ENCODE measurements around the gene METTL3. TPM values are rescaled to one million over a fixed set of nuclear protein-coding genes. Genes with fewer than 3 reads are reported as not detected.
A peak's percentile ranks its signal among the peaks of the same experiment; 100 is the strongest.

The METTL3 gene
- total and polyA plus RNA-seq, 7 experiments from 2014 or later, result 17.6 to 108 (median 54.1) TPM

GRCh38 chr14:21509432-21510143 is 1.6 kb downstream of the METTL3 start:
- peaks cover 0 to 21% (median 10%) of the 10 kb centered on the region in 5 donors for H3K36me3 Mint-ChIP-seq
- POLR2A ChIA-PET, result interaction anchor here (0.7 to 3.7 kb wide), 8 partner anchors 8 to 95 kb away, joined by 3 to 40 read pairs (median 14); partner anchors contain the start of genes CHD8, RAB2B, SALL2 and TOX4
- Histone ChIP-seq H3K9me3 (ENCODE audit: control insufficient read depth in 2 of 3, low read length in 3 of 3) (no peaks in the 10 kb centered on the region), H3K36me3 (ENCODE audit: control insufficient read depth in 2 of 3, insufficient read depth in 3 of 3, low read length in 3 of 3) (peaks cover 0 to 6% (median 4%) of the 10 kb centered on the region in 3 experiments), H3K4me1 (ENCODE audit: control insufficient read depth in 2 of 2, insufficient read depth in 2 of 2, low read length in 2 of 2) (peaks cover 21% of the 10 kb centered on the region in 2 donors), H3K4me3 (ENCODE audit: low read length) (peak overlapping the region; percentile 94), H3K27me3 (ENCODE audit: control insufficient read depth in 2 of 2, insufficient read depth in 2 of 2, low read length in 2 of 2) (no peaks in the 10 kb centered on the region), H3K27ac (ENCODE audit: low read depth, low read length) (peak overlapping the region; percentile 87)
- intact Hi-C loops (cut with micrococcal nuclease), result loop anchor here in 1 of 2 donors (2.0 kb wide), 2 partner anchors 17 to 407 kb away; partner anchors contain the start of gene SALL2
- no peak for DNase-seq
- peak overlapping the region; percentile 92 to 100 (median 99) for H3K4me3 Mint-ChIP-seq
- no peaks in the 10 kb centered on the region for H3K27me3 Mint-ChIP-seq
- H3K9me3 Mint-ChIP-seq, result peaks cover 0 to 3% (median 0%) of the 10 kb centered on the region in 11 donors
- peaks cover 23 to 58% (median 53%) of the 10 kb centered on the region in 7 donors for H3K4me1 Mint-ChIP-seq
- H3K27ac Mint-ChIP-seq, result peak overlapping the region; percentile 97 to 99 (median 98)
- no peak for ATAC-seq
- CTCF ChIA-PET, result interaction anchor here (0.6 kb wide), 1 partner anchor 8 kb away, joined by 7 read pairs; no protein-coding TSS in a partner anchor

- Mint-ChIP-seq H3K9me3 (peaks cover 0 to 2% (median 0%) of the 10 kb centered on the region in 11 donors), H3K4me3 (no peak overlapping the region), H3K27me3 (no peaks in the 10 kb centered on the region), H3K4me1 (peaks cover 29 to 58% (median 52%) of the 10 kb centered on the region in 7 donors), H3K27ac (peak overlapping the region in 2 of 9 donors; percentile 14 to 62), H3K36me3 (peaks cover 0 to 22% (median 11%) of the 10 kb centered on the region in 5 donors)
- DNase-seq (no peak), ATAC-seq (no peak)
- Histone ChIP-seq H3K9me3 (ENCODE audit: control insufficient read depth in 2 of 3, low read length in 3 of 3) (no peaks in the 10 kb centered on the region), H3K27ac (ENCODE audit: low read depth, low read length) (no peak overlapping the region), H3K4me1 (ENCODE audit: control insufficient read depth in 2 of 2, insufficient read depth in 2 of 2, low read length in 2 of 2) (peaks cover 16% of the 10 kb centered on the region in 2 donors), H3K36me3 (ENCODE audit: control insufficient read depth in 2 of 3, insufficient read depth in 3 of 3, low read length in 3 of 3) (peaks cover 8 to 27% (median 12%) of the 10 kb centered on the region in 3 experiments), H3K4me3 (ENCODE audit: low read length) (no peak overlapping the region), H3K27me3 (ENCODE audit: control insufficient read depth in 2 of 2, insufficient read depth in 2 of 2, low read length in 2 of 2) (no peaks in the 10 kb centered on the region)
- POLR2A ChIA-PET, result no interaction called here
- CTCF ChIA-PET, result no interaction called here
- intact Hi-C loops (cut with micrococcal nuclease), result no loop called here
Observed at GRCh38 chr14:21506557-21506956, 4.6 kb downstream of the METTL3 start.

GRCh38 chr14:21505012-21505553 is 6.1 kb downstream of the METTL3 start:
- Mint-ChIP-seq H3K9me3 (no peaks in the 10 kb centered on the region), H3K27ac (peak overlapping the region in 6 of 9 donors; percentile 5 to 82 (median 68)), H3K27me3 (no peaks in the 10 kb centered on the region), H3K4me1 (peaks cover 32 to 56% (median 49%) of the 10 kb centered on the region in 7 donors), H3K4me3 (peak overlapping the region in 3 of 10 donors; percentile 10 to 67 (median 18)), H3K36me3 (peaks cover 0 to 25% (median 16%) of the 10 kb centered on the region in 5 donors)
- H3K27me3 ChIP-seq (ENCODE audit: control insufficient read depth in 2 of 2, insufficient read depth in 2 of 2, low read length in 2 of 2), result no peaks in the 10 kb centered on the region
- CTCF ChIA-PET, result no interaction called here
- H3K4me3 ChIP-seq (ENCODE audit: low read length), result no peak overlapping the region
- ATAC-seq (no peak), DNase-seq (no peak)
- H3K9me3 ChIP-seq (ENCODE audit: control insufficient read depth in 2 of 3, low read length in 3 of 3), result no peaks in the 10 kb centered on the region
- H3K27ac ChIP-seq (ENCODE audit: low read depth, low read length), result peak overlapping the region; percentile 30
- POLR2A ChIA-PET, result interaction anchor here (0.6 kb wide), 1 partner anchor 12 kb away, joined by 3 read pairs; no protein-coding TSS in a partner anchor
- peaks cover 8 to 35% (median 12%) of the 10 kb centered on the region in 3 experiments for H3K36me3 ChIP-seq (ENCODE audit: control insufficient read depth in 2 of 3, insufficient read depth in 3 of 3, low read length in 3 of 3)
- peaks cover 10 to 15% of the 10 kb centered on the region in 2 donors for H3K4me1 ChIP-seq (ENCODE audit: control insufficient read depth in 2 of 2, insufficient read depth in 2 of 2, low read length in 2 of 2)
- intact Hi-C loops (cut with micrococcal nuclease), result no loop called here

GRCh38 chr14:21503376-21503775 is 7.8 kb downstream of the METTL3 start:
- Mint-ChIP-seq H3K27ac (peak overlapping the region in 5 of 9 donors; percentile 43 to 84 (median 55)), H3K27me3 (no peaks in the 10 kb centered on the region), H3K9me3 (no peaks in the 10 kb centered on the region), H3K4me3 (no peak overlapping the region), H3K4me1 (peaks cover 30 to 59% (median 47%) of the 10 kb centered on the region in 7 donors), H3K36me3 (peaks cover 0 to 31% (median 22%) of the 10 kb centered on the region in 5 donors)
- Histone ChIP-seq H3K27ac (ENCODE audit: low read depth, low read length) (no peak overlapping the region), H3K36me3 (ENCODE audit: control insufficient read depth in 2 of 3, insufficient read depth in 3 of 3, low read length in 3 of 3) (peaks cover 8 to 49% (median 12%) of the 10 kb centered on the region in 3 experiments), H3K27me3 (ENCODE audit: control insufficient read depth in 2 of 2, insufficient read depth in 2 of 2, low read length in 2 of 2) (no peaks in the 10 kb centered on the region), H3K4me1 (ENCODE audit: control insufficient read depth in 2 of 2, insufficient read depth in 2 of 2, low read length in 2 of 2) (peaks cover 4 to 13% of the 10 kb centered on the region in 2 donors), H3K9me3 (ENCODE audit: control insufficient read depth in 2 of 3, low read length in 3 of 3) (no peaks in the 10 kb centered on the region), H3K4me3 (ENCODE audit: low read length) (no peak overlapping the region)
- CTCF ChIA-PET, result interaction anchor here (0.9 kb wide), 1 partner anchor 10 kb away, joined by 3 read pairs; no protein-coding TSS in a partner anchor
- intact Hi-C loops (cut with micrococcal nuclease), result no loop called here
- DNase-seq, result no peak
- ATAC-seq, result no peak
- POLR2A ChIA-PET, result interaction anchor here (3.4 kb wide), 1 partner anchor 8 kb away, joined by 15 read pairs; the partner anchor contains the start of gene METTL3

- H3K4me1 ChIP-seq (ENCODE audit: control insufficient read depth in 2 of 2, insufficient read depth in 2 of 2, low read length in 2 of 2), result peaks cover 4 to 13% of the 10 kb centered on the region in 2 donors
- no peaks in the 10 kb centered on the region for H3K27me3 ChIP-seq (ENCODE audit: control insufficient read depth in 2 of 2, insufficient read depth in 2 of 2, low read length in 2 of 2)
- Mint-ChIP-seq H3K4me3 (no peak overlapping the region), H3K27me3 (no peaks in the 10 kb centered on the region), H3K9me3 (no peaks in the 10 kb centered on the region), H3K36me3 (peaks cover under 1 to 29% (median 16%) of the 10 kb centered on the region in 5 donors), H3K27ac (peak overlapping the region in 6 of 9 donors; percentile 17 to 84 (median 42)), H3K4me1 (peaks cover 27 to 50% (median 39%) of the 10 kb centered on the region in 7 donors)
- no peaks in the 10 kb centered on the region for H3K9me3 ChIP-seq (ENCODE audit: control insufficient read depth in 2 of 3, low read length in 3 of 3)
- peaks cover 8 to 63% (median 12%) of the 10 kb centered on the region in 3 experiments for H3K36me3 ChIP-seq (ENCODE audit: control insufficient read depth in 2 of 3, insufficient read depth in 3 of 3, low read length in 3 of 3)
- intact Hi-C loops (cut with micrococcal nuclease), result no loop called here
- H3K4me3 ChIP-seq (ENCODE audit: low read length), result no peak overlapping the region
- no peak for ATAC-seq
- POLR2A ChIA-PET, result interaction anchor here (0.6 to 3.4 kb wide), 6 partner anchors 10 to 431 kb away, joined by 3 to 15 read pairs (median 3); partner anchors contain the start of genes CHD8, METTL3 and SALL2
- no peak overlapping the region for H3K27ac ChIP-seq (ENCODE audit: low read depth, low read length)
- no peak for DNase-seq
- CTCF ChIA-PET, result interaction anchor here (0.7 to 1.4 kb wide), 4 partner anchors 8 to 45 kb away, joined by 3 to 7 read pairs (median 3); partner anchors contain the start of genes CHD8 and METTL3
Observed at GRCh38 chr14:21501568-21501967, 9.6 kb downstream of the METTL3 start.

All from naive thymus-derived CD4-positive, alpha-beta T cell (primary cell).